H9 (cell line): ENCODE data around the gene GPC6. TPM values are rescaled to one million over a fixed set of nuclear protein-coding genes. Genes with fewer than 3 reads are reported as not detected.

ENCODE experiments used
- DNase-seq: peaks from one replicate; pipeline ENCODE4 v3.0.0-alpha.2; 2017
- H2AFZ ChIP-seq: one replicate; pipeline ENCODE4 v1.6.1; 2013; ENCODE audit warnings: mild to moderate bottlenecking, low read length, control low read depth, moderate library complexity
- H2AK5ac ChIP-seq: 2 replicates; pipeline ENCODE4 v1.6.1; 2013; ENCODE audit warnings: low read length, control low read depth, mixed read lengths; ENCODE audit not compliant: insufficient read length
- H2BK120ac ChIP-seq: one replicate; pipeline ENCODE4 v1.6.1; 2013; ENCODE audit warnings: low read depth, mild to moderate bottlenecking, low read length, control low read depth, inconsistent platforms; ENCODE audit not compliant: poor library complexity, severe bottlenecking
- H2BK12ac ChIP-seq: 2 replicates; pipeline ENCODE4 v1.6.1; 2013; ENCODE audit warnings: low read length, control low read depth, mixed read lengths, low read depth; ENCODE audit not compliant: insufficient read length
- H2BK15ac ChIP-seq: 2 replicates; pipeline ENCODE4 v1.6.1; 2013; ENCODE audit warnings: low read depth, low read length, control low read depth
- H2BK20ac ChIP-seq: one replicate; pipeline ENCODE4 v1.6.1; 2013; ENCODE audit warnings: low read depth, mild to moderate bottlenecking, low read length, control low read depth, inconsistent platforms; ENCODE audit not compliant: poor library complexity, severe bottlenecking
- H2BK5ac ChIP-seq: 2 replicates; pipeline ENCODE4 v1.6.1; 2013; ENCODE audit warnings: low read length, control low read depth, mixed read lengths; ENCODE audit not compliant: insufficient read length
- H3K14ac ChIP-seq: 2 replicates; pipeline ENCODE4 v1.6.1; 2013; ENCODE audit warnings: low read length, control low read depth; ENCODE audit not compliant: insufficient read depth
- H3K18ac ChIP-seq: 2 replicates; pipeline ENCODE4 v1.6.1; 2013; ENCODE audit warnings: low read depth, mild to moderate bottlenecking, mixed read lengths, low read length, control low read depth; ENCODE audit not compliant: insufficient read length
- H3K23ac ChIP-seq: 2 replicates; pipeline ENCODE4 v1.6.1; 2013; ENCODE audit warnings: low read length, control low read depth, mixed read lengths, low read depth; ENCODE audit not compliant: insufficient read length
- H3K23me2 ChIP-seq: 2 replicates; pipeline ENCODE4 v1.6.1; 2013; ENCODE audit warnings: low read depth, mild to moderate bottlenecking, mixed read lengths, low read length, control low read depth; ENCODE audit not compliant: insufficient read length, poor library complexity, severe bottlenecking
- H3K27ac ChIP-seq: 2 replicates; pipeline ENCODE4 v1.5.1; 2013; ENCODE audit warnings: low read length, control low read depth, mixed read lengths, low read depth; ENCODE audit not compliant: insufficient read length
- H3K27me3 ChIP-seq: 2 replicates; pipeline ENCODE4 v1.6.1; 2013; ENCODE audit warnings: low read length, control low read depth, inconsistent platforms; ENCODE audit not compliant: insufficient read depth
- H3K4ac ChIP-seq: 2 replicates; pipeline ENCODE4 v1.6.1; 2013; ENCODE audit warnings: low read depth, mild to moderate bottlenecking, control low read depth, inconsistent platforms, low read length, moderate library complexity
- H3K4me1 ChIP-seq: 2 replicates; pipeline ENCODE4 v1.6.1; 2013; ENCODE audit warnings: low read length, control low read depth, inconsistent platforms; ENCODE audit not compliant: insufficient read depth
- H3K4me2 ChIP-seq: 2 replicates; pipeline ENCODE4 v1.6.1; 2013; ENCODE audit warnings: low read length, control low read depth, mixed read lengths; ENCODE audit not compliant: insufficient read length, insufficient read depth
- H3K56ac ChIP-seq: 2 replicates; pipeline ENCODE4 v1.6.1; 2013; ENCODE audit warnings: low read depth, mild to moderate bottlenecking, mixed read lengths, low read length, control low read depth; ENCODE audit not compliant: insufficient read length
- H3K79me1 ChIP-seq: 2 replicates; pipeline ENCODE4 v1.6.1; 2013; ENCODE audit warnings: low read depth, mild to moderate bottlenecking, moderate library complexity, low read length, control low read depth, inconsistent platforms; ENCODE audit not compliant: insufficient read depth, poor library complexity, severe bottlenecking
- H3K79me2 ChIP-seq: 2 replicates; pipeline ENCODE4 v1.6.1; 2013; ENCODE audit warnings: low read length, control low read depth, inconsistent platforms; ENCODE audit not compliant: insufficient read depth
- H3K9ac ChIP-seq: 2 replicates; pipeline ENCODE4 v1.6.1; 2013; ENCODE audit warnings: low read length, control low read depth, mixed read lengths; ENCODE audit not compliant: insufficient read length; ENCODE audit errors: extremely low read depth
- H3K9me3 ChIP-seq: one replicate; pipeline ENCODE4 v1.6.1; 2013; ENCODE audit warnings: low read depth, low read length, inconsistent platforms; ENCODE audit not compliant: control insufficient read depth
- H3T11ph ChIP-seq: one replicate; pipeline ENCODE4 v1.6.1; 2013; ENCODE audit warnings: mild to moderate bottlenecking, low read length, control low read depth, inconsistent platforms
- H4K20me1 ChIP-seq: one replicate; pipeline ENCODE4 v1.6.1; 2013; ENCODE audit not compliant: control insufficient read depth, insufficient read length, insufficient read depth
- H4K5ac ChIP-seq: 2 replicates; pipeline ENCODE4 v1.6.1; 2013; ENCODE audit warnings: low read depth, mild to moderate bottlenecking, mixed read lengths, low read length, control low read depth; ENCODE audit not compliant: insufficient read length
- H4K8ac ChIP-seq: replicated peaks from 2 replicates; pipeline ENCODE4 v1.6.1; 2013; ENCODE audit warnings: low read length, control low read depth, mixed read lengths, low read depth; ENCODE audit not compliant: insufficient read length
- H4K91ac ChIP-seq: 2 replicates; pipeline ENCODE4 v1.6.1; 2013; ENCODE audit warnings: low read depth, mild to moderate bottlenecking, moderate library complexity, mixed read lengths, low read length, control low read depth; ENCODE audit not compliant: insufficient read length
- H3K27ac Mint-ChIP-seq, 3 experiments: 2 replicates in 2 of 3; 3 replicates in 1 of 3; pipeline ENCODE4 v1.8.0; 2020 to 2021; ENCODE audit warnings: mixed read lengths in 3 of 3, mild to moderate bottlenecking in 1 of 3, moderate library complexity in 1 of 3
- H3K27me3 Mint-ChIP-seq: 2 replicates; pipeline ENCODE4 v1.8.0; 2021; ENCODE audit warnings: low read depth, mild to moderate bottlenecking, moderate library complexity, mixed read lengths
- H3K36me3 Mint-ChIP-seq, 3 experiments: 2 replicates in 2 of 3; 3 replicates in 1 of 3; pipeline ENCODE4 v1.8.0; 2020 to 2021; ENCODE audit warnings: low read depth in 3 of 3, mixed read lengths in 3 of 3; ENCODE audit not compliant: insufficient read depth in 1 of 3
- H3K4me1 Mint-ChIP-seq, 2 experiments: 2 replicates each; pipeline ENCODE4 v1.8.0; 2020; ENCODE audit warnings: mixed read lengths in 2 of 2
- H3K4me3 Mint-ChIP-seq, 2 experiments: 2 replicates in 1 of 2; 3 replicates in 1 of 2; pipeline ENCODE4 v1.8.0; 2020 to 2021; ENCODE audit warnings: mild to moderate bottlenecking in 2 of 2, mixed read lengths in 2 of 2, moderate library complexity in 1 of 2
- H3K9me3 Mint-ChIP-seq, 2 experiments: 2 replicates in 1 of 2; 3 replicates in 1 of 2; pipeline ENCODE4 v1.8.0; 2020; ENCODE audit warnings: mild to moderate bottlenecking in 2 of 2, mixed read lengths in 2 of 2, moderate library complexity in 1 of 2
- WGBS: extraction: QIAGEN DNeasy Blood & Tissue Kit; methylation state at CpG from one replicate; pipeline ENCODE4 v1.1.7; 2013; ENCODE audit warnings: missing lambda C conversion rate, low lambda C conversion rate, mixed read lengths; ENCODE audit not compliant: insufficient read length; ENCODE audit errors: extremely low coverage; 5-methylcytosine and 5-hydroxymethylcytosine counted together
- total RNA-seq: library from RNA; stranded (reverse); gene quantifications from 2 replicates; pipeline ENCODE4 v1.2.1, GENCODE V29; 2021
- TF ChIP-seq, protein P1 (sequence below): fragments of 200-600 bp; sonication (generic); conservative IDR thresholded peaks from 3 replicates; pipeline ENCODE4 v1.8.0; 2021; ENCODE audit warnings: antibody characterized with exemption, mild to moderate bottlenecking

GPC6 gene
- total RNA-seq, 1 experiment from 2014 or later, result 15.6 TPM

DNA sequence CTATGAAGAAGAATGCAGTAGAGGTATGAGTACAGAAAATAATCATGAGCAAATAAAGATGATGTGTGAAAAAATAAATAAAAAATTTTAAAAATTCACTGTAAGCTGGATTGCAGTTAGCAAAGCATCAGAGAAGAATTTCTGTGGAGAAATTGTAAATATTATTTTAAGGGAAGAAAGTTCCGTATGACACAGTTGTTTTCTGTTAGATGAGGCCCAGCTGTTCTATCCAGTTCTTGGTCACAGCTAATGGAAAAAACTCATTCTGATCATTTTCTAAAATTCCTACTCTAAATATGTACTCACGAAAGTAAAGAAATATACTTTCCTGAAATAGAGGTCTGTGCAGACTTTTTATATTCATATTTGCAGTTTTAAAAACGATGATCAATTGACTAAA lies 674.1 kb downstream of the GPC6 start:
- H3K27ac ChIP-seq, result no peak overlapping the region

More for the DNA sequence above, 674.1 kb downstream of the GPC6 start:
- Histone ChIP-seq H4K5ac (no peak overlapping the region), H4K8ac (no peak overlapping the region), H3K4me1 (no peaks in the 10 kb centered on the region), H3K27me3 (no peaks in the 10 kb centered on the region), H3K56ac (no peak overlapping the region), H4K20me1 (no peaks in the 10 kb centered on the region), H2AK5ac (no peak overlapping the region), H3K14ac (no peak overlapping the region), H2BK15ac (no peak overlapping the region), H2BK20ac (no peak overlapping the region), H3K23ac (no peak overlapping the region), H3K18ac (no peak overlapping the region), H3K79me2 (no peaks in the 10 kb centered on the region), H3K4ac (no peak overlapping the region), H2AFZ (no peak overlapping the region), H3K23me2 (no peaks in the 10 kb centered on the region), H2BK120ac (no peak overlapping the region), H3K9me3 (no peaks in the 10 kb centered on the region), H3K4me2 (no peak overlapping the region), H3T11ph (no peak overlapping the region), H4K91ac (no peak overlapping the region), H2BK5ac (no peak overlapping the region), H3K79me1 (no peaks in the 10 kb centered on the region), H3K9ac (no peak overlapping the region), H2BK12ac (no peak overlapping the region)
- H3K9me3 Mint-ChIP-seq, result no peaks in the 10 kb centered on the region
- H3K4me1 Mint-ChIP-seq, result no peaks in the 10 kb centered on the region
- TF ChIP-seq, protein P1, sequence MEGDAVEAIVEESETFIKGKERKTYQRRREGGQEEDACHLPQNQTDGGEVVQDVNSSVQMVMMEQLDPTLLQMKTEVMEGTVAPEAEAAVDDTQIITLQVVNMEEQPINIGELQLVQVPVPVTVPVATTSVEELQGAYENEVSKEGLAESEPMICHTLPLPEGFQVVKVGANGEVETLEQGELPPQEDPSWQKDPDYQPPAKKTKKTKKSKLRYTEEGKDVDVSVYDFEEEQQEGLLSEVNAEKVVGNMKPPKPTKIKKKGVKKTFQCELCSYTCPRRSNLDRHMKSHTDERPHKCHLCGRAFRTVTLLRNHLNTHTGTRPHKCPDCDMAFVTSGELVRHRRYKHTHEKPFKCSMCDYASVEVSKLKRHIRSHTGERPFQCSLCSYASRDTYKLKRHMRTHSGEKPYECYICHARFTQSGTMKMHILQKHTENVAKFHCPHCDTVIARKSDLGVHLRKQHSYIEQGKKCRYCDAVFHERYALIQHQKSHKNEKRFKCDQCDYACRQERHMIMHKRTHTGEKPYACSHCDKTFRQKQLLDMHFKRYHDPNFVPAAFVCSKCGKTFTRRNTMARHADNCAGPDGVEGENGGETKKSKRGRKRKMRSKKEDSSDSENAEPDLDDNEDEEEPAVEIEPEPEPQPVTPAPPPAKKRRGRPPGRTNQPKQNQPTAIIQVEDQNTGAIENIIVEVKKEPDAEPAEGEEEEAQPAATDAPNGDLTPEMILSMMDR, result no peak
- DNase-seq, result no peak
- no peaks in the 10 kb centered on the region for H3K27me3 Mint-ChIP-seq
- H3K27ac Mint-ChIP-seq, result no peak overlapping the region
- WGBS, result no CpG with 5 or more reads among the region's 3 CpGs
- H3K36me3 Mint-ChIP-seq, result no peaks in the 10 kb centered on the region
- no peak overlapping the region for H3K4me3 Mint-ChIP-seq
